ENCODE results near the gene CMC2.

Gene CMC2

DNA sequence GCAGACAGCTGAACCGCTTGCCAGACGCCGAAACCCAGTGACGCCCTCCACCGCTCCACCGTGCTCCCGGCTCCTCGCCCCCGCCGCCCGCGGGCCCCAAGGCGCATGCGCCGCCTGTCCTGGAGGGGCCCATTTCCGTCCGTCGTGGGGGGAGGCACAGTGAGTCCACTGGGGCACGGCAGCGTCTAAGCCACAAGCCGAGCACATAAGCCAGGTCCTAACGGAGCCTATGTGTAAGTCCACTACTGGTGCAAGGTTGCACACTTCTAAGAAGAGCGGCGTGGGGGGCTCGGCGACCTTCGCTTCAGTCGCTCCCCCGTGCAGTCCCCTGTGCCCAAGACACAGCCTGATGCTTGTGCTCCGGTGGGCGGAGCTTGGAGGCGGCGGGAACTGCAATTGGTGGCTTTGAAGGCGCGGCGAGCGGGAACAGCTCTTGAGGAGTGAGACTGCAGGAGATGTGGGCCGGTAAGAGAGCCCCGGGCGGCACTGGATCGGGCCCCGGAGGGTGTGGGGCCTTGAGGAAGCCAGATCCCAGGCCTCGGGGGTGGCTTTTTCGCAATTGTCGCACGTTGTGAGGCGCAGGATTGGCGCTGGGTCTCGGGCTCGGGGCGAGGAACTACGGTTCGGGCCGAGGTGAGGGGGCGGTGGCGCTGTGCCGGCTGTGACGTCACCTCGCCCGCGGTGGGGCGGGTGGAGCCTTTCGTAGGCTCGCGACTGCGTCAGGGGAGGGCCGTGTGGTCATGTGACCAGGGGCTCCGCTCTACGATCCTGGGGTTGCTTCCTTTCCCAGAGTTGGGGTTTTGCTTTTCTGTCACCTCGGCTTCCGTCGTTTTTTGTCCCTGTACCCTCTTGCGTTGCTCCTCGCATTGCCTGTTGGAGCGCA is at the start of gene CMC2, which contains the start of gene CENPN:
TSS of gene CMC2 (minus strand) at position 73 of the 883 bp plus-strand sequence. CDS start 9,491 bp downstream, outside the sequence.
TSS of gene CENPN (plus strand) at position 402 of the 883 bp plus-strand sequence. CDS start 4,726 bp downstream, outside the sequence.
- DNase-seq, result peak; percentile 97

DNA sequence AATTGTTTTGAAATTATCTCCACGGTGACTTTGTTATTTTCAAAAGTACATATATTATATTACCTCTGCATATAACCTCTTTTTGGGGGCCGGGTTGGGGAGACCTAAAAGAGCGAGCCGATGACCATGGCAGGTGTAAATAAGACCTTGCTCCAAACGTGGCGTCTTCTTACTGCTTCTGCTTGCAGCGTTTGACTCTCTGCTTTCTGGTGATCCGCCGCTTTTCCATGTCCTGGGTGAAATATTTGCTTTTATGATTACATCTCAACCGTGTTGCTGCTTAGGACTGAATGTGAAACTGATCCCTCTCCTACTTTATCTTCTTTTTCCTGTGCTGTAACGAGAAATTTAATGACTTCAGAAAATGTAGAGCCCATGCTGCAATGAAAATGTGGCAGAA is 47.1 kb upstream of the CMC2 start:
- DNase-seq, result no peak

- DNase-seq, result no peak
Measured at GRCh38 chr16:81042821-81043220, 36.1 kb upstream of the CMC2 start.

DNA sequence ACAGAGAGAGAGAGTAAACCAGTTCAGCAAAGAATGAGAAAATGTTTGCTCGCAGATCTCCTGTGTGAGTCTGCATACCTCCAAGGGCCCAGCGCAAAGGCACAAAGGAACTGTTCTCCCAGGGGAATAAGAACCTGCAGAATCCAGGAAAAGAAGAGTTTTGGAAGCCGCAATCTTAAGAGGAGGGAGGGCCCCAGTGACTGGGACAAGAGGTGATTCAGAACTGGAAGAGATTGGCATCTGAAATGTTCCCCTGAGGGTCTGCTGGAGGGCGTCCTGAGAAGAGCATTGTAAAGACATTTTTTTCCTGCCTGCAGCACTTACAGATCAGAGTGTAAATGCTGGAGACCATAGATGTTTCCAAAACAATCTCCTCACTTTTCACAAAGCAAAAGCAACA is 35.0 kb upstream of the CMC2 start:
- no peak for DNase-seq

DNA sequence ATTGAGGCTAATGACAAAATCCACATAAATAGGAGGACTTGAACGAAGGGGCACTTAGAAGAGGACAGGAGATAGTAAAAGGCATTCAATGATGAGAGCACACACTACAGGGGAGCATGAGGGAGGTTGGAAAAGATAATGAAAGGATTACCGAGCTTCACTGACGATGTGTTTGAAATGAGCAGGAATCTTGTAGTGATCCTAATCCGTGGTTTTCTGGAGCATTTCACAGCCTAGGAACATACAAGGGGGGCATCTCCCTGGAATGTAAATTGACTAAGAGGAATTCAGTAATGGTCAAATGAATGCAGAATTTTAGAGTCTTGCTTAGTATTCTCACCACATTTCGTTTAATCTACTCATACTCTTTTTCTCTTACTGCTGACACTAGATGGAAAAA is 34.2 kb upstream of the CMC2 start:
- no peak for DNase-seq

GRCh38 chr16:81040131-81040530 is 33.4 kb upstream of the CMC2 start:
- DNase-seq, result peak; percentile 17 to 32

DNA sequence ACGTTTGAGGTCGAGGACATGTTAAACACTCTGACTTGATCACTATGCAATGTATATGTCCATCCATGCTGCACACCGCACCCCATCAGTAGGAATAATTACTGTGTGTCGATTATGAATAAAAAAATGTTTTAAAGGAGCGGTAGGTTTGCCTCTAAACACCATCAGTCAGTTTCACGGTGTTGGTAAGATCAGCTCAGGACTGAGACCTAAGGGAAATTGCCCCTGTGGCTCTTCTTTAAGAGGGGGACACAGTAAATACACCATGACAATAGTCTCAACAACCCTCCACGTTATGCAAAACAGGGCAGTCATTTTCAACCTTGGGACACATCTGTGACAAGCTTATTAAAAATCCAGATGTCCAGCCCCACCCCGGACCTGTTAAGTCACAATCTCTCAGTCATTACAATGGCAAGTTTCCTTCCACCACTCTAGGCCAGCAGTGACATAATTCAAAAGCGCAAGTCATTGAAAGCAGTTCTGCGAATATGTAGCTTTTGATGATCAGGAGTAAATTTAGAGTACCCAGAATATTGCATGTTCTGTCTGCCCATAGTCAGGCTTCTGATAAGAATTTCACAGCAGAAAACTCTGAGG is 30.2 kb upstream of the CMC2 start:
- DNase-seq, result peak; percentile 40 to 51

DNA sequence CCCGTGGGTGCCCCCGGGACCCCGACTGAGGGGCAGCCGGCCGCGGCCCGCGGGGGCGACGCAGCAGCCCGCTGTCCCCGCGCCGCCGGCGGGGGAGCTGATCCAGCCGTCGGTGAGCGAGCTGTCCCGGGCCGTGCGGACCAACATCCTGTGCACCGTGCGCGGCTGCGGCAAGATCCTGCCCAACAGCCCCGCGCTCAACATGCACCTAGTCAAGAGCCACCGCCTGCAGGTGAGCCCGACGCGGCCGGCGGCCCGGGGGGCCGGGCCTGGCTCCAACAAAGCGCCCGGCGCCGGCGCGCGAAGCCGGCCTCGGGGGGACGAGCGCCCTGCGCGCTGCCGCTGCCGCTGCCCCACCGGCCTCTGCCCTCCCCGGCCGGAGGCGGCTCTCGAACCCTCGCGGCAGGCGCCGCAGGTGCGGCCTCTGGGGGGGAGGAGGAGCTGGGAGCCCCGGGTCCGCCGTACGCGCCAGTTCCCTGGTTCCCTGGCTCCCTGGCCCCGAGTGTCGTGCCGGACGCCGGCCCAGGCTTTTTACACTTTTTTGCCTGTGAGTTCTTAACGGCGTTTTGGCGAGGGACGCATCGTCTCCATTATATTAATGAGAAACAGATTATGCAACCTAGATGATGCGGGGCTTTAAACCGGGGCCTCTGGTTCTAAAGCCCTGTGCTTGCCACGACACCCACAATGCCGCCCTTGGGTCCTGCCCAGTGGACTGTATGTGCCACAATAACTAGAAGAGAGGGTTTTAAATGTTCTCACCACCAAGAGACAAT is 29.5 kb upstream of the CMC2 start:
- DNase-seq, result peak; percentile 8 to 26

DNA sequence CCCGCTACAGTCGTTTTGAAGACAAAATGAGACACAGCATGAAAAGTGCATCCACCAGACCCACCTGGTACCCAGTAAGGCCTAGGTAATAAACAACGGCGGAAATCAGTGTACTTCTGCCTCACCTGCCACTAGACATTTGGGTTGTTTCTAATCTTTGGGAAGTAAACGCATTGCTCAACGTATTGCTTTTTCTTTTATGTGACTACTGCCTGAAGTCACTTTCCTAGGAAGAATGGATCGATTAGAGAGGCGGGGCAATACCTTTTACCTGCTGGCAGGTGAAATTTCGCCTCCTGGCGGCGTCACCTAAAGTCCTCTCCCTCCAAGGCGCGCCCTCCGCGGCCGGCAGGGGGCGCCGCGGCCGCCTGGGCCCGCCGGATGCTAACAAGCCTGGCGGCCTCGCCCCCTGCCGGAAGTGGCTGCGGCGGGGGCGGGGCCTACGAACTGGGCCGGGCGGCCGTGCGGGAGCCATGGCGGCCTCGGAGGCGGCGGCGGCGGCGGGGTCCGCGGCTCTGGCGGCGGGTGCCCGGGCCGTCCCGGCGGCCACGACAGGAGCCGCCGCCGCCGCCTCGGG is 28.8 kb upstream of the CMC2 start, which contains the start of gene ATMIN:
TSS of gene ATMIN (plus strand) at position 445 of the 577 bp plus-strand sequence. CDS start at position 474, 29 bp downstream.
- DNase-seq, result peak; percentile 82 to 94

- DNase-seq, result no peak
Measured at GRCh38 chr16:81029930-81030604, 23.4 kb upstream of the CMC2 start.

DNA sequence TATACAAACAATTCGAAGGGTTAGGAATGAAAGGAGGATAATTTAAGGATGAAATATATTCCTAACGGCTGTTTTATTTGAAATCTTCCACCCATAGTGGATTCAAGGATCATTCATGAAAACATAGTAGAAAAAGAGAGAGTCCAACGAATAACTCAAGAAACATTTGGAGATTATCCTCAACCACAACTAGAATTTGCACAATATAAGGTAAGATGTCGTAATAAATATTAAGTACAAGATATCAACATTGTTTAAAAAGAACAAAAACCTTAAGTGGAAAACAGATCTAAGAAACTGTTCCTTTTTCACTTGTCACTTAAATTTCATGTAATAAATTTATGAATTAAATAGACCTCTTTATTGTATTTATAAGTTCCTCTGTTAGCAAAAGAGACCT is 19.7 kb upstream of the CMC2 start:
- DNase-seq, result no peak

- DNase-seq, result no peak
Measured at GRCh38 chr16:81018496-81018895, 11.8 kb upstream of the CMC2 start.

- no peak for DNase-seq
Measured at GRCh38 chr16:81014672-81015071, 8.0 kb upstream of the CMC2 start.

GRCh38 chr16:81012974-81013373 is 6.3 kb upstream of the CMC2 start:
- DNase-seq, result no peak

DNA sequence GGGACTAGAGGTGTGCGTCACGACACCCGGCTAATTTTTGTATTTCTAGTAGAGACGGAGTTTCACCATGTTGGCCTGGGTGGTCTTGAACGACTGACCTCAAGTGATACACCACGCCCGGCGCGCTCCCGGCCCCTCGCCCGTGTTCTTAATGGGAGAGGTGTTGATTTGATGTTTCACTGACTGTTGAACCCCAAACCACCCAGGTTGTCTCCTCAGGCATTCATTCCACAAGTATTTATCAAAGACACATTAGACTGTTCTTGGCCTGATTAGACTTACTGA is 1.8 kb upstream of the CMC2 start:
- DNase-seq, result no peak

DNA sequence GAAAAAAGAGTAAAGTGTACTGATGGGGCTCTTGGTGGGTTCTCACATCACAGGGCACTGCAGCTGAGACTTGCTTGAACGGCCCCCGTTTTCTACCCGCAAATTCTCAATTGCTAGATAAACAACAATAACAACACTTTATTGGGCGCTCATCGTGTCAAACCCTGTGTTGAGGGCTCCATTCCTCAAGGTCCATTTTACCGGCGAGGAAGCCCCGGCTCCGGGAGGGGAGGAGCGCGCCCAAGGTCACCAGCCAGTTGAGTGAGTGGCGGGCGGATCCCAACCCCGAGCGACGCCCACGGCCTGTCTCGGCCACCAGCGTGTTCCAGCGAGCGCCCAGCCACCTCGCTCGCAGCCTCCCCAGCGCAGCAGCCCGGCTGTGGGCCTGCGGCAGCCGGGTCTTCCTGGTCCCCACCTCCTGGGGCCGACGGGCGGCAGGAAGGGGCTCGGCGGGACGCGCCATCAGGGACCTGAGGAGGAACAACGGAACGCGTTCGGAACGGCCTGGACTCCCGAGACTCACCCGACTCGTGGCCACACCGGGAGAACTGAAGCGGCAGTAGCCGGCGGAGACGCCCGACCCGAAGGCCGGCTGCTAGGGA is 373 bp downstream of the CMC2 start:
- DNase-seq, result peak; percentile 73 to 83

DNA sequence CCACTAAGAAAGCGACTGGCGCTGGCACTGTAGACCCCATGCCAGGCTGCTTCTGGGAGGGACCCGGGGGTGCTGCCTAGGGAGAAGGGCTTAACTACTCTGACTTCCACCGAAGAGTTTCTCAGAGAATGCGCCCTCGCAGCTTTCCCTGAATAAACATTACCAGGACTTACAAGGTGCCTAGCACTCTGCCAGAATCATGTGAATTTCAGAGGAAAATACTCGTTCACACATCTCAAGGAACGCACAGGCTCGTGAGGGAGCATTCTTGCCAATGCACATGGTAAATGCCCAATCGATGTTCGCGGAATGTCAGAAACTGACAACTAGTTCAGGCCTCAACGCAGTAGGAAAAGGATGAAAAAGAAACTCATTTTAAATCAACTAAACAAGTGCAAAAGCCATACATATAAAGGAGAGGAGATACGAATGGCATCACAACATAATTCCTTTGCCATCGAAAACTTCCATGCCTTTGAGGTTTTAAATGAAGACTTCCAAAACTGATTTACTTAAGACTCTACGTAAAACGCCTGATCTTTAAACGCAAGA is 999 bp downstream of the CMC2 start:
- no peak for DNase-seq

- DNase-seq, result peak; percentile 49 to 90
Measured at GRCh38 chr16:81004646-81005353, 1.9 kb downstream of the CMC2 start.

GRCh38 chr16:81003610-81004460 is 2.9 kb downstream of the CMC2 start:
- DNase-seq, result peak; percentile 17

- DNase-seq, result no peak
Measured at GRCh38 chr16:81003064-81003463, 3.6 kb downstream of the CMC2 start.
